GM12892 (cell line): ENCODE results near the gene ADIG.

Experiments
- DNase-seq: peaks from one replicate; pipeline ENCODE4 v3.0.0; 2011; ENCODE audit not compliant: insufficient read length
- FAIRE-seq: peaks from 2 replicates; lab custom pipeline; 2011; peaks lifted over from hg19 to GRCh38; lab: Jason Lieb, UNC
- POLR2A ChIP-seq: IDR thresholded peaks from 2 replicates; pipeline ENCODE4 v1.6.1; 2011; ENCODE audit warnings: low read depth, low read length, control low read depth
- POLR2AphosphoS5 ChIP-seq: IDR thresholded peaks from 2 replicates; pipeline ENCODE4 v1.6.1; 2011; ENCODE audit warnings: low read depth, low read length, control low read depth
- TAF1 ChIP-seq: IDR thresholded peaks from 2 replicates; pipeline ENCODE4 v1.6.1; 2011; ENCODE audit warnings: low read depth, mild to moderate bottlenecking, control low read depth, low read length, borderline replicate concordance

Gene ADIG

GRCh38 chr20:38609815-38610214 is 28.8 kb downstream of the ADIG start:
- DNase-seq (no peak), FAIRE-seq (no peak)
- TF ChIP-seq POLR2AphosphoS5 (no peak), TAF1 (no peak), POLR2A (no peak)

GRCh38 chr20:38610521-38610920 is 29.5 kb downstream of the ADIG start:
- no peak for FAIRE-seq
- no peak for DNase-seq
- no peak for TF ChIP-seq TAF1
- TF ChIP-seq POLR2A: no peak
- TF ChIP-seq POLR2AphosphoS5: no peak

- FAIRE-seq: no peak
- DNase-seq: no peak
- TF ChIP-seq POLR2AphosphoS5: no peak
- no peak for TF ChIP-seq POLR2A
- no peak for TF ChIP-seq TAF1
Measured at GRCh38 chr20:38612751-38613515, 31.9 kb downstream of the ADIG start.

- FAIRE-seq: no peak
- no peak for DNase-seq
- no peak for TF ChIP-seq POLR2A
- no peak for TF ChIP-seq TAF1
- TF ChIP-seq POLR2AphosphoS5: no peak
Measured at GRCh38 chr20:38615283-38615682, 34.3 kb downstream of the ADIG start.

- TF ChIP-seq POLR2AphosphoS5: no peak
- no peak for TF ChIP-seq TAF1
- no peak for TF ChIP-seq POLR2A
- FAIRE-seq (no peak), DNase-seq (no peak)
Measured at GRCh38 chr20:38616457-38616856, 35.5 kb downstream of the ADIG start.

- TF ChIP-seq POLR2AphosphoS5 (no peak), TAF1 (no peak), POLR2A (no peak)
- FAIRE-seq (no peak), DNase-seq (no peak)
Measured at GRCh38 chr20:38617011-38617829, 36.2 kb downstream of the ADIG start.

GRCh38 chr20:38617830-38618196 is 36.8 kb downstream of the ADIG start:
- FAIRE-seq (no peak), DNase-seq (no peak)
- TF ChIP-seq POLR2AphosphoS5 (no peak), POLR2A (no peak), TAF1 (no peak)

GRCh38 chr20:38620441-38620840 is 39.4 kb downstream of the ADIG start:
- no peak for FAIRE-seq
- TF ChIP-seq POLR2A (no peak), TAF1 (no peak), POLR2AphosphoS5 (no peak)

GRCh38 chr20:38623061-38623460 is 42.1 kb downstream of the ADIG start:
- TF ChIP-seq TAF1: no peak
- no peak for TF ChIP-seq POLR2A
- no peak for FAIRE-seq

More at GRCh38 chr20:38620441-38620840, 39.4 kb downstream of the ADIG start:
- DNase-seq: no peak

GRCh38 chr20:38624084-38624483 is 43.1 kb downstream of the ADIG start:
- no peak for FAIRE-seq
- TF ChIP-seq POLR2A: no peak
- TF ChIP-seq POLR2AphosphoS5: no peak
- TF ChIP-seq TAF1: no peak
- no peak for DNase-seq

More at GRCh38 chr20:38623061-38623460, 42.1 kb downstream of the ADIG start:
- DNase-seq: no peak

- TF ChIP-seq TAF1: no peak
- TF ChIP-seq POLR2AphosphoS5: no peak
- DNase-seq (no peak), FAIRE-seq (no peak)
Measured at GRCh38 chr20:38625896-38626295, 44.9 kb downstream of the ADIG start.

- FAIRE-seq: no peak
- no peak for TF ChIP-seq TAF1
- TF ChIP-seq POLR2AphosphoS5: no peak
- no peak for TF ChIP-seq POLR2A
- DNase-seq: no peak
Measured at GRCh38 chr20:38626921-38627659, 46.1 kb downstream of the ADIG start.
